PC-3 (cell line): ENCODE measurements around the gene CIZ1.

Experiments used
- EZH2 ChIP-seq: fragments of 300-600 bp; sonication (generic); IDR thresholded peaks from one replicate; pipeline ENCODE4 v1.6.1; 2017; ENCODE audit warnings: antibody characterized with exemption, mild to moderate bottlenecking, low read length; ENCODE audit not compliant: unreplicated experiment
- TF ChIP-seq, protein P1 (sequence below): fragments of 300-600 bp; sonication (generic); conservative IDR thresholded peaks from 2 replicates; pipeline ENCODE4 v1.5.1; 2017; ENCODE audit warnings: antibody characterized with exemption, low read depth, mild to moderate bottlenecking, low read length

DNA sequence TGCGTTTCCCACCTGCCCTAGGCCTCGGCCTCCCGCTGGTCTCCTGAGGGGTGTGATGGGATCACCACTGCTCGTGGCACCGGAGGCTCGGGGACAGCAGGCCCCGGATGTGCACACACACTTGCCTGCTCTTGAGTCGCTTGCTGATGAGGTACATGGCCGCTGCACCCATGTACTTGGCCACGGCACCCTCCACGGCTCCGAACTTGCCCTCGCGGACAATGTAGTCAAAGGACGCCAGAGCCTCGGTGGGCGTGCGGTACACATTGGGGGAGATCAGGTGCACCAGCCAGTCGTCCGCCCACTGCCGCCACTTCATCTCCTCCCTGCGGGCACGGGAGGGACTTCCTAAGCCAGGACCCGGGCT, 68.6 kb downstream of the CIZ1 start:
- TF ChIP-seq, protein P1, sequence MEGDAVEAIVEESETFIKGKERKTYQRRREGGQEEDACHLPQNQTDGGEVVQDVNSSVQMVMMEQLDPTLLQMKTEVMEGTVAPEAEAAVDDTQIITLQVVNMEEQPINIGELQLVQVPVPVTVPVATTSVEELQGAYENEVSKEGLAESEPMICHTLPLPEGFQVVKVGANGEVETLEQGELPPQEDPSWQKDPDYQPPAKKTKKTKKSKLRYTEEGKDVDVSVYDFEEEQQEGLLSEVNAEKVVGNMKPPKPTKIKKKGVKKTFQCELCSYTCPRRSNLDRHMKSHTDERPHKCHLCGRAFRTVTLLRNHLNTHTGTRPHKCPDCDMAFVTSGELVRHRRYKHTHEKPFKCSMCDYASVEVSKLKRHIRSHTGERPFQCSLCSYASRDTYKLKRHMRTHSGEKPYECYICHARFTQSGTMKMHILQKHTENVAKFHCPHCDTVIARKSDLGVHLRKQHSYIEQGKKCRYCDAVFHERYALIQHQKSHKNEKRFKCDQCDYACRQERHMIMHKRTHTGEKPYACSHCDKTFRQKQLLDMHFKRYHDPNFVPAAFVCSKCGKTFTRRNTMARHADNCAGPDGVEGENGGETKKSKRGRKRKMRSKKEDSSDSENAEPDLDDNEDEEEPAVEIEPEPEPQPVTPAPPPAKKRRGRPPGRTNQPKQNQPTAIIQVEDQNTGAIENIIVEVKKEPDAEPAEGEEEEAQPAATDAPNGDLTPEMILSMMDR: no peak
- TF ChIP-seq EZH2: no peak
